Loucy (cell line): ENCODE results near the gene MACF1.

ENCODE experiments used
- H2AFZ ChIP-seq: fragments of 200-600 bp; sonication (generic); 2 replicates; pipeline ENCODE4 v1.6.0; 2016; ENCODE audit warnings: antibody characterized with exemption, mild to moderate bottlenecking, low read length, moderate library complexity
- H3F3A ChIP-seq: fragments of 200-600 bp; 2 replicates; pipeline ENCODE4 v1.6.0; 2016; ENCODE audit warnings: antibody characterized with exemption, low read depth, mild to moderate bottlenecking
- H3K27me3 ChIP-seq: fragments of 200-600 bp; sonication (generic); 2 replicates; pipeline ENCODE4 v1.6.1; 2014; ENCODE audit warnings: low read length, mild to moderate bottlenecking; ENCODE audit not compliant: insufficient read depth, poor library complexity, severe bottlenecking
- H3K36me3 ChIP-seq: fragments of 200-600 bp; sonication (generic); 2 replicates; pipeline ENCODE4 v1.6.1; 2016; ENCODE audit warnings: low read length; ENCODE audit not compliant: insufficient read depth
- H3K4me1 ChIP-seq: fragments of 200-600 bp; sonication (generic); 2 replicates; pipeline ENCODE4 v1.5.1; 2014; ENCODE audit warnings: low read length, mild to moderate bottlenecking; ENCODE audit not compliant: insufficient read depth, poor library complexity, severe bottlenecking
- H3K4me2 ChIP-seq: fragments of 200-600 bp; sonication (generic); 2 replicates; pipeline ENCODE4 v1.6.0; 2014; ENCODE audit warnings: antibody characterized with exemption, low read length, low read depth, mild to moderate bottlenecking; ENCODE audit not compliant: poor library complexity, severe bottlenecking
- H3K4me3 ChIP-seq: fragments of 200-600 bp; sonication (generic); 2 replicates; pipeline ENCODE4 v1.5.1; 2014; ENCODE audit warnings: low read length, mild to moderate bottlenecking, mixed read lengths; ENCODE audit not compliant: poor library complexity, severe bottlenecking
- H3K79me2 ChIP-seq: fragments of 200-600 bp; sonication (generic); 2 replicates; pipeline ENCODE4 v1.6.1; 2014; ENCODE audit warnings: low read length; ENCODE audit not compliant: insufficient read depth
- H3K9ac ChIP-seq: fragments of 200-600 bp; sonication (generic); 2 replicates; pipeline ENCODE4 v1.6.0; 2014; ENCODE audit warnings: mild to moderate bottlenecking, low read depth, low read length, moderate library complexity; ENCODE audit not compliant: poor library complexity, severe bottlenecking
- H3K9me2 ChIP-seq: fragments of 200-600 bp; sonication (generic); replicated peaks from 2 replicates; pipeline ENCODE4 v1.6.1; 2016; ENCODE audit warnings: low read depth, low read length, mixed read lengths
- H3K9me3 ChIP-seq: fragments of 200-600 bp; sonication (generic); 2 replicates; pipeline ENCODE4 v1.6.1; 2014; ENCODE audit warnings: mild to moderate bottlenecking, antibody characterized with exemption, low read length, low read depth; ENCODE audit not compliant: insufficient read depth
- H4K20me1 ChIP-seq: fragments of 200-600 bp; sonication (generic); 2 replicates; pipeline ENCODE4 v1.6.0; 2014; ENCODE audit warnings: antibody characterized with exemption, low read length, mild to moderate bottlenecking; ENCODE audit not compliant: insufficient read depth, poor library complexity, severe bottlenecking
- EZH2phosphoT487 ChIP-seq: fragments of 200-600 bp; IDR thresholded peaks from 2 replicates; pipeline ENCODE4 v1.6.1; 2018; ENCODE audit warnings: antibody characterized with exemption, mild to moderate bottlenecking, moderate library complexity, borderline replicate concordance
- TF ChIP-seq, protein P1 (sequence below): fragments of 200-600 bp; sonication (generic); conservative IDR thresholded peaks from 2 replicates; pipeline ENCODE4 v1.5.1; 2014; ENCODE audit warnings: mild to moderate bottlenecking, antibody characterized with exemption, low read length

Gene MACF1

DNA sequence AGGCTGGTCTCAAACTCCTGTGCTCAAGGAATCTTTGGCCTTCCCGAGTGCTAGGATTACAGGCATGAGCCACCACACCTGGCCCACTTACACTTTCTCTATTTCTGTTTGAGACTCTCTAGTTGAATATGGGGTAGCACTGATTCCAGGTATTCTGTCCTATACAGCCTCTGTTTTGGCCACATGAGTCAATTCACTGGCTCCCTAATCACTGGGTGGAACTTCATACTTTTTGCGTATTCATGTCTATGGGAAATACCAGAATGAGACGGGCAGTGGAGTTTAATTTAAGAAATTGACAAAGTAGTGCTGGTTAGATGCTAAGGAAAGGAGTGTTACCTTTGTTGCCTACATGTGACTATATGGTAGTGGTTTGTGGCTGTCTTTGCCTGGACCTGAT lies 35.5 kb downstream of the MACF1 start:
- H3K4me1 ChIP-seq: peaks cover 7% of the 10 kb centered on the region
- peaks cover 62% of the 10 kb centered on the region for H4K20me1 ChIP-seq
- H3K27me3 ChIP-seq: no peaks in the 10 kb centered on the region
- H3K4me3 ChIP-seq: no peak overlapping the region
- no peaks in the 10 kb centered on the region for H3F3A ChIP-seq
- no peaks in the 10 kb centered on the region for H3K9me3 ChIP-seq
- TF ChIP-seq EZH2phosphoT487: no peak
- TF ChIP-seq, protein P1, sequence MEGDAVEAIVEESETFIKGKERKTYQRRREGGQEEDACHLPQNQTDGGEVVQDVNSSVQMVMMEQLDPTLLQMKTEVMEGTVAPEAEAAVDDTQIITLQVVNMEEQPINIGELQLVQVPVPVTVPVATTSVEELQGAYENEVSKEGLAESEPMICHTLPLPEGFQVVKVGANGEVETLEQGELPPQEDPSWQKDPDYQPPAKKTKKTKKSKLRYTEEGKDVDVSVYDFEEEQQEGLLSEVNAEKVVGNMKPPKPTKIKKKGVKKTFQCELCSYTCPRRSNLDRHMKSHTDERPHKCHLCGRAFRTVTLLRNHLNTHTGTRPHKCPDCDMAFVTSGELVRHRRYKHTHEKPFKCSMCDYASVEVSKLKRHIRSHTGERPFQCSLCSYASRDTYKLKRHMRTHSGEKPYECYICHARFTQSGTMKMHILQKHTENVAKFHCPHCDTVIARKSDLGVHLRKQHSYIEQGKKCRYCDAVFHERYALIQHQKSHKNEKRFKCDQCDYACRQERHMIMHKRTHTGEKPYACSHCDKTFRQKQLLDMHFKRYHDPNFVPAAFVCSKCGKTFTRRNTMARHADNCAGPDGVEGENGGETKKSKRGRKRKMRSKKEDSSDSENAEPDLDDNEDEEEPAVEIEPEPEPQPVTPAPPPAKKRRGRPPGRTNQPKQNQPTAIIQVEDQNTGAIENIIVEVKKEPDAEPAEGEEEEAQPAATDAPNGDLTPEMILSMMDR: no peak
- H3K4me2 ChIP-seq: no peak overlapping the region
- H3K36me3 ChIP-seq: peaks cover 62% of the 10 kb centered on the region; the same call in 1 of the 2 replicates
- H3K9me2 ChIP-seq: no peaks in the 10 kb centered on the region
- H2AFZ ChIP-seq: no peak overlapping the region
- peaks cover 99% of the 10 kb centered on the region for H3K79me2 ChIP-seq
- H3K9ac ChIP-seq: no peak overlapping the region

DNA sequence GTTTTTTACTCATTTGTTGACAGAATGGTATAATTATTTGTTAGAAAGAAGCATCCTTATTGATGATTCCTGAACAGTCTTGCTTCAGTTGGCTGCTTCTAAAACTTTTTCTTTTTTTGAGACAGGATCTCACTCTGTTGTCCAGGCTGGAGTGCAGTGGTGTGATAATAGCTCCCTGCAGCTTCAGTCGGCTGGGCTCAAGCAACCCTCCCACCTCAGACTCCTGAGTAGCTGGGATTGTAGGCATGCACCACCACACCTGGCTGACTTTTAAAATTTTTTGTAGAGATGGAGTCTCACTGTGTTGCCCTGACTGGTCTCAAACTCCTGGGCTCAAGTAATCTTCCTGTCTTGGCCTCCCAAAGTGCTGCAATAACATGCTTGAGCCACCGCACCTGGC lies 38.8 kb downstream of the MACF1 start:
- Histone ChIP-seq H3K36me3 (peaks cover 53% of the 10 kb centered on the region; the same call in 1 of the 2 replicates), H3K4me2 (no peak overlapping the region), H3K79me2 (peaks cover 97% of the 10 kb centered on the region), H3K9ac (no peak overlapping the region), H3K9me2 (no peaks in the 10 kb centered on the region), H3K27me3 (no peaks in the 10 kb centered on the region), H3K4me3 (no peak overlapping the region), H3F3A (no peaks in the 10 kb centered on the region), H3K9me3 (no peaks in the 10 kb centered on the region), H2AFZ (no peak overlapping the region), H3K4me1 (peaks cover 2% of the 10 kb centered on the region), H4K20me1 (peaks cover 62% of the 10 kb centered on the region)
- TF ChIP-seq, protein P1: no peak
- no peak for TF ChIP-seq EZH2phosphoT487

DNA sequence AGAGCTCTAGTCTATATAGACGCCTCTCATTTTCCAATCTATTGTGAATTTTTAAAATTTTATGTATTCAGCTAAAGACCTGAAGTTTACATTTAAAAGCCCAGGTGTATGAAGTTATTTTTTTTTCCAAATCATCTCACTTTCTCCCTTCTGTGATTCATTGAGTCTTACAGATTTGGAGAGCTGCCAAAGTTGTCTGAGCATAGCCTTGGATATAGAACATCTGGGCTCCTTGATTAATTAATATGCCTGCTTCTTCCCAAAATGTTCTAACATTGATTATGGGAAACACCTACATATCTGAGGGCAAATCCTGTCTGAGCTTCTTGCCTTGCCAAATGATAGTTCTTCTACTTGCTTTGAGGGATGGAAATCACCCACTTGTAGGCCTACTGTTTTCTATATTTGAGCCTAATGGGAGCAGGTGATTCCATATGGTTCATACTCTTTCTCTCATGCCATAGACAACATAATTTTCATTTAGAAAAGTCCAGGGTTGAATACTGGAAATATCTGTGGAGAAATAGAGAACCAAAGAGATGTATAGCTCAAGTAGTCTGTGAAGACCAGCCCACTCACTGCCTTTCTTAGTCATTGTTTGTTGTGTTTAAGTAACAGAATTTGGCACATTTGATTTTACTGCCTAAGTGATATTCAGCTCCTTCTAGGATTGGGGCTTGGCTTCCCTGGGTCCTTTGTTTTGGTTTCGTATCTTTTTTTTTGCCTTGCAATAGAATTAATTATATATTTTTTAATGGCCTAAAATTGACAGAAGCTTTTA lies 46.2 kb downstream of the MACF1 start:
- H3F3A ChIP-seq: no peaks in the 10 kb centered on the region
- H3K9ac ChIP-seq: no peak overlapping the region
- peaks cover 90% of the 10 kb centered on the region for H3K79me2 ChIP-seq
- H2AFZ ChIP-seq: no peak overlapping the region
- H3K9me3 ChIP-seq: no peaks in the 10 kb centered on the region
- no peak overlapping the region for H3K4me2 ChIP-seq
- no peak overlapping the region for H3K4me3 ChIP-seq
- no peak for TF ChIP-seq EZH2phosphoT487
- TF ChIP-seq, protein P1: no peak
- no peaks in the 10 kb centered on the region for H3K27me3 ChIP-seq
- H4K20me1 ChIP-seq: peaks cover 60% of the 10 kb centered on the region
- H3K4me1 ChIP-seq: no peaks in the 10 kb centered on the region
- peaks cover 81% of the 10 kb centered on the region for H3K36me3 ChIP-seq
- no peaks in the 10 kb centered on the region for H3K9me2 ChIP-seq
